GM19463 (cell line): ENCODE data around the gene PPP4R4.
"Not testable (repeated sequence)": the region's sequence is repeated elsewhere in the genome, so short reads cannot be mapped to it uniquely, and the experiment has no call there.

Source experiments
- ATAC-seq: cut with Tn5 transposase; IDR thresholded peaks from one replicate; pipeline ENCODE4 v1.9.1; 2021; ENCODE audit warnings: mild to moderate bottlenecking, moderate library complexity; ENCODE audit not compliant: unreplicated experiment

PPP4R4 gene

DNA sequence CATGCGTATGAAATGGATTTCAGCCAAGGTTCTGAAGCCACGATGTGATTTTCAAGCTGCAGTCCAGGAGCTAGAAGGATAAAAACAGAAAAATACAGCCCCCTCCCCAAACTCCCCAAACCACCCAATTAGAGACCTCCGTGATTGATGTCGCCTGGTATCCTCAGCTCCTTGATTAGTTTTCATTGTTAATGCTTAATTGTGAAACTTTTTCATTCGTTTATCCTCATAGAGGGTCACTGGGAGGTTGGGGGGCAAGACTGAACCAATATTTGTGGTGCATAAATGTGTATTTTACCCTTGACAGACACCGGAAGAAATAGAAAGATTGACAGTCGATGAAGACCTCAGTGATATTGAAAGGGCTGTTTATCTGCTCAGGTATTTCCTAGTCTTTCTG, 1.6 kb downstream of the PPP4R4 start:
- no peak for ATAC-seq

DNA sequence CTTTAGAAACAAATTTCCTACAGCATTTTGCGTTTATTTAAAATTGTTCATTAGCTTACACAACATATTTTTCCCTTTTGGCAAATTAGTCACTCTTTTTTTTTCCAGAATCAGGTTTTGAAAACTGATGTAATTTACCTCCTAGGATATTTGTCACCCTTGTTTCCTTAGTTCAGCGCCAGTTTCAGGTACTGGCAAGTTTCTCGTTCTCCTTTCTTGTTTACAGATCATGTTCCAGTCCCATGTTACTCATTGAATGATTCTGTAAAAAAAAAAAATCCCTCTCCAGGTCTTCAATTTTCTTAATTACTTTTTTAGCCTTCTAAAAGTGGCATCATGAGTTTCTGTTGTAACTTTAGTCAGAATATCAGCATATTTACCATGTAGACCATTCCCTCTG, 2.7 kb downstream of the PPP4R4 start:
- ATAC-seq, result no peak

DNA sequence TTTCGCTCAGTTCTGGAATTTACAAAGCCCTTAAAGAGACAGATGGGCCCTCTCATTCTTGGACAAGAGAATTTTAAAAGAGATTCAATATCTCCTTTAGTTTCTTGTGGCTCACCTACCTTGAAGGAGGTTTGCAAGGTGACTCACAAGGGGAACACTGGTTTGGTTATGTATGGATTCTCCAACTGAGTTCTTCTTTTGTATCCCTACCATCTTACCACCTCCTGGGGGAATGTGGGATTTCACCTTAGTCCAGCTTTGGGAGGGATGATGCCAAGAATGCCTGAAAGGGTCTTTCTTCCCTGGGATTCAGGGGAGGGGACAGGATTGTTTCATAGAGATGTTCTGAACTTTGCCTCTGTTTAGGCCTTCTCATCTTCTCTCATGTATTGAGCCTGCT, 3.7 kb downstream of the PPP4R4 start:
- no peak for ATAC-seq

DNA sequence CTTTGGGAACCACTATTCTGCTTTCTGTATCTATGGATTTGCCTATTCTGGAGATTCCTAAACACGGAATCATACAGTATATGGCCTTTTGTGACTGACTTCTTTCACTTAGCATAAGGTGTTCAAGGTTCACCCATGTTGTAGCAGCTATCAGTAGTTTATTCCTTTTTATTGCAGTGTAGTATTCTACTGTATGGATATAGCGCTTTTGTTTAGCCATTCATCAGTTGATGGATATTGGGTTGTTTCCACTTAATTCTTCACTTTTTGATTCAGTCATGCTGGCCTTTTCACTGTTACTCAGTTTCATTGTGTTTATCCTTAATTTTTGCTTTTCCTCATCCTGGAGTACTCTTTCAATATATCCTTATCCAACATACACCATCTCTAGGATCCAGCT, 5.1 kb downstream of the PPP4R4 start:
- no peak for ATAC-seq

DNA sequence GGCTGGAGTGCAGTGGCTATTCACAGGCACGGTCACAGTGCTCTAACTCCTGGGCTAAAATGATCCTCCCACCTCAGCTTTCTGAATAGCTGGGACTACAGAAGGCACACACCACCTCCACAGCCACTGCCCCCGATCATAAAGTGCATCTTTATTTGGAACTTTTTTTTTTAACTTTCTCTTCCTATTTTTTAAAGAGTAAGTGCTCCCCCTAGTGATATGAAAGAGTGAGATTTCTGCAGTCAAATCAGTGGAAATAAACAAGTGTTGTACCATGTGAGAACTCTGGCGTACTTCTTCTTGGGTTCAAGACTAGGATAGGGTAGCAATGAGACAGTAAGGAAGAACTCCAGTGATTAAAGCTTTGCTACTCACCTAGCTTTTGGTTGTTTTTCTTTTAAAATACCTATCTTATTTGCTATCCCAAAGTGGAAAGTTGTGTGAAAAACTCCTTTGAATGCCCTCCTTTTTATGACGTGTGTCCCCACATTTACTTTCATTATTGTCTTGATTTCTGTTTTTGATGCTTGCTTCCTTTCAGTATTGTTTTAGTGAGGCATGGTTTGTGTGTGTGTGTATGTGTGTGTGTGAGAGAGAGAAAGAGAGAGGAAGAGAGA, 6.6 kb downstream of the PPP4R4 start:
- no peak for ATAC-seq

DNA sequence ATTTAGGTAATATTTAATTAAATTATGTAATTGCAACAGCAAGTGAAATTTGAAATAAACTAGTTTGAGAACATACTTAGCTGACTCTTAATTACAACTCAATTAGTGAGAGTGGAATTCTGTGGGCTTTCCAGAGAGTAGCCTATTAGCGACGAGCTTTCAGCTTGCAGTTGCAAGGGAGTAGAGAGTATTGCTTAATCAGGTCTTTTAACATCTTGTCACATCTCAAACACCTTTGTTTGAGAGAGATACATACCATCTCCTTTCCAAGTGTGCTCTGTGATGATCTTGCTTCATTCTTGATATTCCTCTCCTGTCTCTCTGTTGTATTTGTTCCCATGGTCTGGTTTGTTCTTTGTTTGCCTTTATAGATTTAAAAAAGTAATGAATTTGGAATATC, 7.7 kb downstream of the PPP4R4 start:
- no peak for ATAC-seq

DNA sequence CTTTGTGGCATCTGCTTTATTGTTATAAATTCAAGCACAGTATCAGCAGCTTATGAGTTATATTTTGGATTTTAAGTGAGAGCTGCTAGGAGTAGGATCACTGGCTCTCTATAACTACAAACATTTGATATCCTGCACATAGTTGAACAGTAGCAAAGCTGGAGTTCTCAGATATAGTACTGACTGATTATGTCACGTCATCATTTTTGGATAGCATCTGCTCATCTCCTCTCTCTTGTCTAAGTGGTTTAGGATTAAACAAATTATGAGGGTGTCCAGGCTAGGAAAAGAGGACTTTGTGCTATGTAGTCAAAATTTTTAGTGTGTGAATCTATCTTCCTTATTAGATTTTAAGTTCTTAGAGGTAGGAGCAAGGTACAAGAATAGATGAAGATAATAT, 18.4 kb downstream of the PPP4R4 start:
- ATAC-seq, result no peak

DNA sequence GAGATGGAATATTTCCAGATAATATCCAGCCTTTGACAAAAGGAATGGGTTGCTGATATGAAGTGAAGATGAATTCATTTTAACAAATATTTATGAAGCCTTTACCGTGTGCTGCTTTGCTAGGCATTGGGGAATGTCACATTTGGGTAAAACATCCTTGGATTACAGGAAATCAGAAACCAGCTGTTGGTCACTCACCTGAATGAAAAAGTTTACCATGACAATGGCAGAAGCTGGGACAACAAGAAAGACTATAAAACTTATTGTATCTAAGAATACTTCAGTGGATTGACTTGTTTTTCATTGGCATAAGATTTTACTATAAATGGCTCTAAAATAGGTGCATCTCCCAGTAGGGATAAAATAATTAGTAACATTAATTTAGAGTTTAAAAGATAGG, 19.7 kb downstream of the PPP4R4 start:
- no peak for ATAC-seq

DNA sequence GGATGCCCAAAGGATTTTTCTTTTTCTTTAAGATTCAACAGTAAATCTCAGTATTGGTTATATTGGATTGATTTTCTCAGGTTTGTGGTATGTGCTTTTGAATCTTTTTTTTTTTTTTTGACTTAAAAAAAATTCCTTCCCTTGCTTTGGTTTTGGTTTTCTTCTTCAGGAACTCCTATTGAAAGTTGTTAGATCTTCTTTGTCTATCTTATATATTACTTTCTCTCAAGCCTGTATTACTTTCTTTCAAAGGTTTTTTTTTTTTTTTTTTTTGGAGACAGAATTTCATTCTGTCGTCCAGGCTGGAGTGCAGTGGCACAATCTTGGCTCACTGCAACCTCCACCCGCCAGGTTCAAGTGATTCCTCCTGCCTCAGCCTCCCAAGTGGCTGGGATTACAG, 21.9 kb downstream of the PPP4R4 start:
- ATAC-seq, result no peak

DNA sequence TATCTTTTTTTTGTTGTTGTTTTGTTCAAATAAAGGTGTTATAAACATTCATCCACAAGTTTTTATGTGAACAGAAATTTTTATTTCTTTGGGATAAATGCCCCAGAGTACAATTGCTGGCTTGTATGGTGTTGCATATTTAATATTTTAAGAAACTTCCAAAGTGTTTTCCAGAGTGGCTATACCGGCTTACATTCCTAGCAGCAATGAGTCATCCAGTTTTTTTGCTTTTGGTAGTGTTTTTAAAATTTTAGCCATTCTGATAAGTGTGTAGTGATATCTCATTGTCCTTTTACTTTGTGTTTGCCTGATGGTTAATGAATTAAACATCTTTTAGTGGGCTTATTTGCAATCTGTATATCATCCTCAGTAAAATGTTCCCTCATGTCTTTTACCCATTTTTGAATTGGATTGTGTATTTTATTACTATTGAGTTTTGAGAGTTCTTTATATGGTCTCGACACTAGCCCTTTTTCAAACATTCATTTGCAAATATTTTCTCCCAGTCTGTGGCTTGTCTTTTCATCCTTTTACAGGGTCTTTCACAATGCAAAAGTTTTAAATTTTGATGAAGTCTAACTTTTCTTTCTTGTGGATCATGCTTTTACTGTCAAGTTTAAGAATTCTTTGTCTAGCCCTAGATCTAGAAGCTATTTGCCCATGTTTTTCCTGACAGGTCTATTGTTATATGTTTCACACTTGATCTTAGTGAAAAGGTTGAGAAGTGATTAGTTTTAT, 29.5 kb downstream of the PPP4R4 start:
- no peak for ATAC-seq

DNA sequence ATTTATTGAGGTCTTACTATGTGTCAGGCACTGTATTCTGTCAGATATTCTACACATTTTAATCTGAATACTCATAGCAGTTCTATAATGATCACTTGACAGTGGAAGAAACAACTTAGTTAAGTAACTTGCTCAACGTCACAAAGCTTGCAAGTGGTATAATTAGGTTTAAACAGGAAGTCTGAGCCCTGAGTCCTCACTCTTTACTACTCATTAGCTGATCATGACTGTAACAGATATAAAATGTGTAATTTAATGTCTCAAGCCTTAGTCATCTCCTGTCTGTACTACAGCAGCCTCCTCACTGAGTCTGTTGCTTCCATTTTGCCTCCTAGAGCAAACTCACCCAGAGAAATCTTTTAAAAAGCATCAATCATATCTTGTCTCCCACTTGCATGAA, 38.9 kb downstream of the PPP4R4 start:
- ATAC-seq, result no peak

DNA sequence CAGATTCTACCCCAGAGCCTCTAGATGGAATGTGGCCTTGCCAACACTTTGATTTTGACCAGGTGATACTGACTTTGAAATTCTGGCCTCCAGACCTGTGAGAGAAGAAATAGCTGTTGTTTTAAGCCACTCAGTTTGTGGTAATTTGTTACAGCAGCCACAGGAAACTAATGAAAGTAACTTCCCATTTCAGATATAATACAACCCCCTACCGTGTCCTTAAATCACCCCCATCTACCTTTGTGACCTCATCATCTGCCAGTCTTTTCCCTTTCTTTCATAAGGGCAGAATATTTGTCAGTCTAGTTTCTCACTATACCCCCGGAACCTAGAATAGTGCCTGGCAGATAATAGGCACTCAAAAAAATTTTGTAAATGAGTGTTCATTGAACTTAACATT, 39.6 kb downstream of the PPP4R4 start:
- ATAC-seq, result no peak

DNA sequence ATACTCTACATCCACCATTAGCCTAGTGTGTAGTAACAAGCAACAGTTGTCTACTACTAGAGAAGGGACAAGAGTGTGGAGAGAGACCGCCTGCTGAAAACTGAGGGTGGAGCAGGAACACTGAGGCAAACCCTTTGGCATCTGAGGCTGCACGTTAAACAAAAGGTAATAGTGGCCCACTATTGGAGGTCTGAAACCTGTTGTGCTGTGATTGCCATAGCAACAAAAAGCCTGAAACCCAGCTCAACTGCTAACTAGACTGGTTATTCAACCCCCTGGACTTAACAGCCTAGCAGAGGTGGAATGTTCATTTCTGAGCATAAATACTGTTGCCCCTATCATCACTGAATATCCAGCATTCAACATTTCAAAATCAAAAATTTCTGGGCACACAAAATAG, 43.0 kb downstream of the PPP4R4 start:
- ATAC-seq, result no peak

DNA sequence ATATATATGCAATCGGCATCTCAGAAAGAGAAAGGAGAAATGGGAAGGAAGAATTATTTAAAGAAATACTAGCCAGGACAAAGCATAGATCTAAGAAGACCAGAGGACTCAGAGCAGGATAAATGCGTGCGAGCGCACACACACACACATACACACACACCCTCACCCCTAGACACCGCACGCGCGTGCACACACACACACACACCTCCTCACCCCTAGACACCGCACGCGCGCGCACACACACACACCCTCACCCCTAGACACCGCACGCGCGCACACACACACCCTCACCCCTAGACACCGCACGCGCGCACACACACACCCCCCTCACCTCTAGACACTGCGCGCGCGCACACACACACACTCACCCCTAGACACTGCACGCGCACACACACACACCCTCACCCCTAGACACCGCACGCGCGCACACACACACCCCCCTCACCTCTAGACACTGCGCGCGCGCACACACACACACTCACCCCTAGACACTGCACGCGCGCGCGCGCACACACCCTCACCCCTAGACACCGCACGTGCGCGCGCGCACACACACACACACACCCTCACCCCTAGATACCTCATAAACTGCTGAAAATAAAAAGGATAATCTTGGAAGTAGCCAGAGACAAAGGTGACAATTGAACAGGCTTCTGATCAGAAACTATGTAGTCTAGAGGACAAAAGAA, 44.2 kb downstream of the PPP4R4 start:
- ATAC-seq, result not testable (repeated sequence)

DNA sequence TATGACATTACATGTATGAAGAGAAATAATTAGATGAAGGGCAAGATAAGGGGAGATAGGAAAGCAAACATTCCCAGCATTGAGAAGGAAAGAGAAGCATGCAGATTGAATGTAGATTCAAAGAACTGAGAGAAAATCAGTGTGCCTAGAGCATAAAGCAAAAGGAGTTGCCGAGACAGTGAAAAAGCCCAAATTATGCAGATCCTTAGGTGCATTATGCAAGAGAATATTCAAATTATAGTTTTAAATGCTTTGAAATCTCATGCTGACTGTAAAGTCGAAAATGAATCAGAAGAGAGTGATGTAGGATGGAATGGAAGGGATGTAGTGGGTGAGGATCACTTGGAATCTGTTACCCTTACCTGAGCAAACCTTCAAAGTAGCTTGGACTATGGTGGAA, 49.9 kb downstream of the PPP4R4 start:
- ATAC-seq, result no peak

DNA sequence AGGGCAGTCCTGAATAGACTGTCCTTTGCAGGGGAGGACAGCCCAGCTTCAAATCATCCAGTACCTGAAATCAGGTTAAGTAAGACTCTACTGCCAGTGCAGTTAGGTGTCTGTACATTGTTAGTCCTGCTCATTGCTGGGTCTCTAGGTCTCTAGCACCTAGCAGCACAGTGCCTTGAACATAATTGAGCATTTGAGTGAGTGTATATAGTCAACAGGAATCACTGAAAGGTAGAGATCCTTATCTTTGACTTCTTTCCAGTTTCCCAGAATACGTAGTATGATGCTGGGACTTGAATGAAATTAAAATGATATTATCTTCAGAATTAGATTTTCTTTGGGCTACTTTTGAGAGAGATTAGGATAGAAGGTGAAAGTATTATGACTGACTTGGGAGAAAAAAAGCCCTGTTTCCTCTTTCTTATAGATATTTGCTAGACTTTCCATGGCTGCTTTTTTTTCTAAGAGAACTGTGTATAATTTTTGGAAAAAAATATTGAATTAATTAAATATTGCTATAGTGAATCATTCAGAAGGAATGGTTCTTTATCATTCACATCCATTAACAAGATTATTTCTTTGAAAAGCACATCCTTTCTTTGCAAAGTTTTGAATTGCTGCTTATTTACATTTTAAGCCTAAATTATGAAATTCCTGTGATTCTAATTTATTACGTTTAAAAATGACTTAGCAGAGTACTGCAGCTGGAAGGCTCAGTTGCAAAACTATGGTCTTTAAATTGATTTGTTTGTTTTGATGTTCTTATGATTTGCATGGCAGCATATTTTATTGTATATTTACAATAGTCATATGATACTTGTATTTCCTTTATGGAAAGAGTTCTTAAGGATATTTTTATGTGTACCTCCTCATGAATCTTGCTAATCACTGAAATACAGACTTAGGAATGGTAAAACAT, 51.6 kb downstream of the PPP4R4 start:
- no peak for ATAC-seq

DNA sequence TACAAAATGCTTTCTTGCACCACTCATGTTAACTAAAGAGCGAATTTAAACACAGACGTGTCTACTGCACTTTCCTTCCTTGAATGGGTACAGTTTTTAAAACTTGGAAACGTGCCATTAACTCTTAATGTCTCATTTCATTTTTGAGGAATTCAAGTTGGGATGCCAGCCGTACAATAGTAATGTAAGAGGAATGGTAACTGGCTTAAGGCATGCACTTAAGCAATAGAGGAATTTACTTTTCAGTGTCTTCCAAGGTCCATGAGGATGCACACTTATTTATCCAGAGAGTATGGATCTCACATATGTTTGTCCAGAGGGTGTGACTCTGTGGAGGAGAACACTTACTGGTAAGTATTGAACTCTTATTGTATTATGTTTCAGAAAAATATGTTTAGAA, 52.9 kb downstream of the PPP4R4 start:
- no peak for ATAC-seq

DNA sequence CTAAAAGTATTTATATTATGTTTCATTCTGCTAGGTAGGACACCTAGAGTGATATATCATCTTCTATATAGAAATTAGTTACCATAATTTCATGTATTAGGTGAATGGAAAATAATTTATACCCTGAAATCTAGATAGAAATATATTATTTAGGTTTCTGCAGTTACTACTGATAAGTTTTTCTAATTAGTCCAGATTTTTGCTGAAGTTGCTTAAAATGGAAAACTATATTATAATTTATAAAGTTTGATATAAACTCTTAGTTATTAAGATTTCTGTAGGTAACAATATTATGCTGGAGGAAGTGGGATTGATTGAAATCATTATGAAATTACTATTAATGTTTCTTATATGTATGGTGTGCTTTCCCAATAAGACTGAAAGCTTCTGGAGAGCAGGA, 62.9 kb downstream of the PPP4R4 start:
- no peak for ATAC-seq

DNA sequence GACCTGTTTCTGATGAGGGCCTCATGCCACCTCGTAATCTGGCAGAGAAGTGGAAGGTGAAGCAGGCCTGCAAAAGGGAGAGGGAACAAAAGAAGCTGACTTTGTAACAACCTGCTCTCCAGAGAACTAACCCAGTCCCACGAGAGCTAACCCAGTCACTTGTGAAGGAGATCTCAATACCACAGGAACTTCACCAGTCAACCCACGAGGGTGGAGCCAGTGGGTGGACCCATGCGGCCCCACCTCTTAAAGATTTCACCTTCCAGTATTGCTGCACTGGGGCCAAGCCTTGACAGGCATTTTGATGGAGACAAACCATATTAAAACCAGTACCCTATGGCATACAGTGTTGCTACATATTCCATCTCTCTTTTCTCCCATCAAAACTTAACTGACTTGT, 63.9 kb downstream of the PPP4R4 start:
- no peak for ATAC-seq

DNA sequence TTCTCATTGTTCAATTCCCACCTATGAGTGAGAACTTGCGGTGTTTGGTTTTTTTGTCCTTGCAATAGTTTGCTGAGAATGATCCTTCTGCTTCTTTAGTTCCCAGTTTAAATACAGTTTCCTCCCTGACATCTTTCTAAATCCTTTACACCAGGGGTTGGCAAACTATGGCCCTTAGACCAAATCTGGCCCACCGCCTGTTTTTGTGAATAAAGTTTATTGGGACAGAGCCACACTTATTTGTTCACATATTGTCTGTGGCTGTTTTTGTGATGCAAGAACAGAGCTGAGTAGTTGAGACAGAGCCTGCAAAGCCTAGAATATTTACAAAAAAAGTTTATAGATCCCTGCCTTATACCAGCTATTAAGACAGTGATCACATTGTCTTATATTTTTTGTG, 65.3 kb downstream of the PPP4R4 start:
- ATAC-seq, result no peak

DNA sequence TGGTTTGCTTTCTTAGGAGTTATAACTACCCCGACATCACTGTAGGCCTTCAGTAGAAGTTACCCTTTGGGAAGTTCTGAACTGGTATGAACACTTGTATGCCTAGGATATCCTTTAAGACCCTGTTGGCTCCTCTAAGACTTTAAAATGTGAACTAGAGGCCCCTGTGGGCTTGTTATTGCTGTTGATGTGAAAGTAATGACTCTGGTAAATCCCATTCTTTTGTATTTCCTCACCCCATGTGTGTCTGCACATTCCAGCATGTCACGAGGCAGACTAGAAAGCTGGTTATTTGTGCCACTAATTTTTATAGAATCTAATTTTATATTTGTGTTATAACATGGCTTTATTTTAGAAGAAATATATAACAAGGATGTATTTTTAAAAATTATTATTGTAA, 70.1 kb downstream of the PPP4R4 start:
- ATAC-seq, result no peak
